ENCODE measurements around the gene KCNA10.
"Not testable (repeated sequence)": the region's sequence is repeated elsewhere in the genome, so short reads cannot be mapped to it uniquely, and the experiment has no call there.

The KCNA10 gene

GRCh38 chr1:110522560-110522959 is 3.6 kb upstream of the KCNA10 start:
- H3K9me3 Mint-ChIP-seq = no peaks in the 10 kb centered on the region
- H3K27me3 Mint-ChIP-seq (ENCODE audit: low read depth) = peaks cover 9% of the 10 kb centered on the region

GRCh38 chr1:110520827-110521226 is 1.9 kb upstream of the KCNA10 start:
- H3K4me3 Mint-ChIP-seq = no peak overlapping the region
- H3K27me3 Mint-ChIP-seq (ENCODE audit: low read depth) = peaks cover 5% of the 10 kb centered on the region
- no peak overlapping the region for H3K27ac Mint-ChIP-seq
- peaks cover 2% of the 10 kb centered on the region for H3K4me1 Mint-ChIP-seq (ENCODE audit: low read depth)
- no peaks in the 10 kb centered on the region for H3K36me3 Mint-ChIP-seq (ENCODE audit: low read depth)
- H3K9me3 Mint-ChIP-seq = no peaks in the 10 kb centered on the region
- DNase-seq (ENCODE audit: low spot score) = no peak

More at GRCh38 chr1:110522560-110522959, 3.6 kb upstream of the KCNA10 start:
- no peak for DNase-seq (ENCODE audit: low spot score)
- no peaks in the 10 kb centered on the region for H3K36me3 Mint-ChIP-seq (ENCODE audit: low read depth)
- no peak overlapping the region for H3K4me3 Mint-ChIP-seq
- peaks cover 2% of the 10 kb centered on the region for H3K4me1 Mint-ChIP-seq (ENCODE audit: low read depth)
- H3K27ac Mint-ChIP-seq = no peak overlapping the region

- no peaks in the 10 kb centered on the region for H3K36me3 Mint-ChIP-seq (ENCODE audit: low read depth)
- no peaks in the 10 kb centered on the region for H3K9me3 Mint-ChIP-seq
- no peaks in the 10 kb centered on the region for H3K27me3 Mint-ChIP-seq (ENCODE audit: low read depth)
- H3K4me1 Mint-ChIP-seq (ENCODE audit: low read depth) = no peaks in the 10 kb centered on the region
- H3K4me3 Mint-ChIP-seq = no peak overlapping the region
- H3K27ac Mint-ChIP-seq = no peak overlapping the region
- no peak for DNase-seq (ENCODE audit: low spot score)
These were observed 3.1 kb downstream of the KCNA10 start for GRCh38 chr1:110515891-110516290.

DNA sequence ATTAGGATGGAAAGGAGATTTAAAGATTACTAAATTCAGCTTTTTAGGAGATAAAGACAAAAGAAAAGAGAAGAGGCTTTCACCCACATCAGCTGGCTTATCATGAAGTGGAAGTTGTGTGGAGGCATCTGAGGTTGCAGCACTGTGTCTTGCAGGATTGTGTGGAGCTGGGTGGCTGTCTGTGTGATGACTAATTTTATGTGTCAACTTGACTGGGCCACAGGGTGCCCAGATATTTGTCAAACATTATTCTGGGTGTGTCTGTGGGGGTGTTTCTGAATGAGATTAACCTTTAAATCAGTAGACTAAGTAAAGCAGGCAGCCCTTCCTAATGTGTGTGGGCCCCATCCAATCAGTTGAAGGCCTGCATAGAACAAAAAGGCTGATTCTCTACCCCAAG is 3.9 kb downstream of the KCNA10 start:
- H3K4me3 Mint-ChIP-seq = no peak overlapping the region
- H3K27ac Mint-ChIP-seq = no peak overlapping the region
- DNase-seq (ENCODE audit: low spot score) = no peak
- H3K9me3 Mint-ChIP-seq = no peaks in the 10 kb centered on the region
- H3K4me1 Mint-ChIP-seq (ENCODE audit: low read depth) = no peaks in the 10 kb centered on the region
- H3K36me3 Mint-ChIP-seq (ENCODE audit: low read depth) = no peaks in the 10 kb centered on the region
- no peaks in the 10 kb centered on the region for H3K27me3 Mint-ChIP-seq (ENCODE audit: low read depth)

- Mint-ChIP-seq H3K9me3 (no peaks in the 10 kb centered on the region), H3K4me1 (ENCODE audit: low read depth) (no peaks in the 10 kb centered on the region), H3K36me3 (ENCODE audit: low read depth) (no peaks in the 10 kb centered on the region), H3K27ac (no peak overlapping the region), H3K4me3 (no peak overlapping the region), H3K27me3 (ENCODE audit: low read depth) (no peaks in the 10 kb centered on the region)
- DNase-seq (ENCODE audit: low spot score) = no peak
These were observed 5.5 kb downstream of the KCNA10 start for GRCh38 chr1:110513511-110513910.

DNA sequence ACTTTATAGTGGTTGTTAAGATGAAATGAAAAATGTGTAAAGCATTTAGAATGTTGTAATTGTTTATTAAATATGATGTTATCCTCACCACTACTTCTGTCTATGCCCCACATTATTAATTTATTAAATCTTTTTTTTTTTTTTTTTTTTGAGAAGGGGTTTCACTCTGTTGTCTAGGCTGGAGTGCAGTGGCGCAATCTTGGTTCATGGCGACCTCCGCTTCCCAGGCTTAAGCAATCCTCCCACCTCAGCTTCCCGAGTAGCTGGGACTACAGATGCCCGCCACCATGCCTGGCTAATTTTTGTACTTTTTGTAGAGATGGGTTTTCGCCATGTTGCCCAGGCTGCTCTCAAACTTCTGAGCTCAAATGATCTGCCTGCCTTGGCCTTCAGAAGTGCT is 7.5 kb downstream of the KCNA10 start:
- no peaks in the 10 kb centered on the region for H3K9me3 Mint-ChIP-seq
- H3K4me1 Mint-ChIP-seq (ENCODE audit: low read depth) = no peaks in the 10 kb centered on the region
- no peak overlapping the region for H3K27ac Mint-ChIP-seq
- H3K4me3 Mint-ChIP-seq = no peak overlapping the region
- no peaks in the 10 kb centered on the region for H3K36me3 Mint-ChIP-seq (ENCODE audit: low read depth)
- H3K27me3 Mint-ChIP-seq (ENCODE audit: low read depth) = no peaks in the 10 kb centered on the region
- DNase-seq (ENCODE audit: low spot score) = no peak

- not testable (repeated sequence) for H3K4me3 Mint-ChIP-seq; DNase-seq (ENCODE audit: low spot score); H3K4me1 Mint-ChIP-seq (ENCODE audit: low read depth); H3K27me3 Mint-ChIP-seq (ENCODE audit: low read depth); H3K9me3 Mint-ChIP-seq; H3K27ac Mint-ChIP-seq; H3K36me3 Mint-ChIP-seq (ENCODE audit: low read depth)
These were observed 8.1 kb downstream of the KCNA10 start for GRCh38 chr1:110510921-110511320.

DNA sequence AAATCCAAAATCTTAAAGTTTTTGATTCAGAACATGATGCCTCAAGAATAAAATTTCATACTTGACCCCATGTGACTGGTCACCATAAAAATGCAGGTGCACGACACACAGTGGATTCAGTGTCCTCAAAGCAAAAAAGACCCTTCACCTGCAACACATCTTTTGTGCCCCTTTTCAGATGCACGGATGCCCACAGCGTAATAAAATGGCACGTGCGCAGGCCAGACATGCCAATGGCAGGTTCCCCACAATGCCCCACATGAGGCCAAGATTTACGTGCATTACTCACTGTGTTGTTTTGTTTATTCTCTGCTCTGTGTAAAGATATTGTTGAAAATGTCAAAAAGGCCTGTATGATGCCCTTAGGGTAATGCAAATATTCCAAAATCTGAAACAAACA is 9.3 kb downstream of the KCNA10 start:
- Mint-ChIP-seq H3K4me3 (no peak overlapping the region), H3K36me3 (ENCODE audit: low read depth) (no peaks in the 10 kb centered on the region), H3K27me3 (ENCODE audit: low read depth) (peaks cover 3% of the 10 kb centered on the region), H3K9me3 (no peaks in the 10 kb centered on the region), H3K27ac (no peak overlapping the region), H3K4me1 (ENCODE audit: low read depth) (no peaks in the 10 kb centered on the region)
- DNase-seq (ENCODE audit: low spot score) = no peak

DNA sequence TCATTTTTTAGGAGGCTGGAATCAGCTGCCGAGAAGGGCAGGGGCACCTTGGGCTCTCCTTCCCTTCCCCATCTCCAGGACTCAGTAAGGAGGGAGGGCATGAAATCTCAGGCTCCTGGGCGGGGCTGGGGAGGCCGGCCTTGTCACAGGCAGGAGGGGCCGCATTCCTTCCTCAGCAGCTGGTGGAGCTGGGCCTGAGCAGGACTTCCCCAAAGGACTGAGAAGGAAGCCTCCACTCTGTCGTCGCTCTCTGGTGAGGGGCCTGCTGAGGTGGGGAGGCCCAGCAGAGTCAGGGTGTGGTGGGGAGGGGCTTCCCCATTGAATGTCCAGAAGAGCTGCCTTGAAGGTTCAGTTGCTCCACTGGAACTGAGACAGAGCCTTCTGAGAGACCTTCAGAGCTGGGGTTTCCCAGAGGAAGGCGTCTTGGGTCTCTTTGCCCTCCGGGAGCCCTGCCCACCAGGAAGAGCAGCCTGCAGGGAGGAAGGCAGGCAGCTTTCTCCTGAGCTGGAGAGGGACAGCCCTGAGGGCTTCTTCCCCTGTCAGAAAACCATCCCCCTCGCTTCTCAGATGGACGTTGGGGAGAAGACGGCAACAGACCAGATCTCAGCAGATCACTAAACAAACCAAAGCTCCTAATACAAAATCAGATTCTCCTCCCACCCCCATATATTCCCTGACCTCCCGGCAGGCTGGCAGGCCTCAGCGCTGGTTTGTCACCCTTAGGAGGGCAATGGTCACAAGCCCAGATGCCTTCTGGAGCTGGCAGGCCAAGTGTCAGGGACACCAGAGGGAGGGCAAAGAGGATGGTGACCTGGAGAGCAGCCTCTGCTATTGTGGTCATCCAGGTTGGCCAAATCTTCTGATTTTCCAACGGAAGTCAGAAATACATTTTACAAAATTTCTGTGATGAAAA is 10.7 kb downstream of the KCNA10 start:
- H3K36me3 Mint-ChIP-seq (ENCODE audit: low read depth) = no peaks in the 10 kb centered on the region
- DNase-seq (ENCODE audit: low spot score) = no peak
- H3K27ac Mint-ChIP-seq = no peak overlapping the region
- H3K9me3 Mint-ChIP-seq = no peaks in the 10 kb centered on the region
- H3K4me1 Mint-ChIP-seq (ENCODE audit: low read depth) = no peaks in the 10 kb centered on the region
- H3K27me3 Mint-ChIP-seq (ENCODE audit: low read depth) = peaks cover 6% of the 10 kb centered on the region
- H3K4me3 Mint-ChIP-seq = no peak overlapping the region

GRCh38 chr1:110506541-110506940 is 12.4 kb downstream of the KCNA10 start:
- H3K27ac Mint-ChIP-seq = no peak overlapping the region
- no peaks in the 10 kb centered on the region for H3K4me1 Mint-ChIP-seq (ENCODE audit: low read depth)
- H3K4me3 Mint-ChIP-seq = no peak overlapping the region
- peaks cover 18% of the 10 kb centered on the region for H3K27me3 Mint-ChIP-seq (ENCODE audit: low read depth)
- no peak for DNase-seq (ENCODE audit: low spot score)
- no peaks in the 10 kb centered on the region for H3K36me3 Mint-ChIP-seq (ENCODE audit: low read depth)
- no peaks in the 10 kb centered on the region for H3K9me3 Mint-ChIP-seq

GRCh38 chr1:110505596-110505995 is 13.4 kb downstream of the KCNA10 start:
- no peak overlapping the region for H3K4me3 Mint-ChIP-seq
- no peak for DNase-seq (ENCODE audit: low spot score)
- H3K9me3 Mint-ChIP-seq = no peaks in the 10 kb centered on the region
- no peaks in the 10 kb centered on the region for H3K4me1 Mint-ChIP-seq (ENCODE audit: low read depth)
- no peaks in the 10 kb centered on the region for H3K36me3 Mint-ChIP-seq (ENCODE audit: low read depth)
- H3K27me3 Mint-ChIP-seq (ENCODE audit: low read depth) = peaks cover 19% of the 10 kb centered on the region
- H3K27ac Mint-ChIP-seq = no peak overlapping the region

GRCh38 chr1:110504226-110504625 is 14.7 kb downstream of the KCNA10 start:
- Mint-ChIP-seq H3K4me1 (ENCODE audit: low read depth) (no peaks in the 10 kb centered on the region), H3K4me3 (no peak overlapping the region), H3K27me3 (ENCODE audit: low read depth) (peaks cover 19% of the 10 kb centered on the region), H3K36me3 (ENCODE audit: low read depth) (no peaks in the 10 kb centered on the region), H3K27ac (no peak overlapping the region), H3K9me3 (no peaks in the 10 kb centered on the region)
- no peak for DNase-seq (ENCODE audit: low spot score)

DNA sequence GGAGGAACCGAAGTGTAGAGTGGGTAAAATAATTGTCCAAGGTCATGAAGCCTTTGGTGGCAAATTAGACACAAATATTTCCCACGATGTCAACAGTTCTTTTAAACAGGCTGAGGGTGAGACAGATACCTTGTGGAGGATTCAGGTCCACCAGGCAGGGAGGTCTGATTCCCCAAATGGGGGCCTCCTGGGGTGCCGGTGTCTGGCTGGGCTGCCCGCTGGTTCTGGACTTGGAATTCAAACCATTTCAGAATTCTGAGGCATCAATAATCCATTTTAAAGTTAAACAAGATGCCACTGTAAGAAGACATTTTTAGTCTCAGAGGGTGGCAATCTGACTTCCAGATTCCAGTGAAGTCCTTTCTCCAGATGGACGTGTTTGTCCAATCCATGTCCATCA is 15.5 kb downstream of the KCNA10 start:
- Mint-ChIP-seq H3K4me3 (no peak overlapping the region), H3K9me3 (no peaks in the 10 kb centered on the region)
- no peak for DNase-seq (ENCODE audit: low spot score)

GRCh38 chr1:110502402-110503151 is 16.4 kb downstream of the KCNA10 start:
- Mint-ChIP-seq H3K9me3 (no peaks in the 10 kb centered on the region), H3K4me3 (no peak overlapping the region), H3K27ac (no peak overlapping the region), H3K4me1 (ENCODE audit: low read depth) (no peaks in the 10 kb centered on the region), H3K27me3 (ENCODE audit: low read depth) (peaks cover 19% of the 10 kb centered on the region), H3K36me3 (ENCODE audit: low read depth) (no peaks in the 10 kb centered on the region)
- DNase-seq (ENCODE audit: low spot score) = no peak

More for the DNA sequence above, 15.5 kb downstream of the KCNA10 start:
- Mint-ChIP-seq H3K27ac (no peak overlapping the region), H3K27me3 (ENCODE audit: low read depth) (peaks cover 19% of the 10 kb centered on the region), H3K36me3 (ENCODE audit: low read depth) (no peaks in the 10 kb centered on the region), H3K4me1 (ENCODE audit: low read depth) (no peaks in the 10 kb centered on the region)
